ENCODE results near the gene RPGRIP1.
"Not testable (repeated sequence)": the region's sequence is repeated elsewhere in the genome, so short reads cannot be mapped to it uniquely, and the experiment has no call there.

Gene RPGRIP1

GRCh38 chr14:21267886-21268616 lies 11.8 kb upstream of the RPGRIP1 start:
- H3K9me2 ChIP-seq (replicated peaks; ENCODE audit: low read depth, low read length): no peaks in the 10 kb centered on the region
- H3K9me3 ChIP-seq (ENCODE audit: insufficient read depth, low read depth, low read length): no peaks in the 10 kb centered on the region
- H3K4me2 ChIP-seq (ENCODE audit: low read depth, low read length, poor library complexity, severe bottlenecking): peak overlapping the region; percentile 98
- H4K20me1 ChIP-seq (ENCODE audit: insufficient read depth, low read length, poor library complexity, severe bottlenecking): peaks cover 60% of the 10 kb centered on the region
- H3K27me3 ChIP-seq (ENCODE audit: insufficient read depth, low read length, poor library complexity, severe bottlenecking): peaks cover 9% of the 10 kb centered on the region
- TF ChIP-seq CTCF (conservative IDR thresholded peaks at IDR 0.05; ENCODE audit: low read length) (no peak), EZH2phosphoT487 (IDR thresholded peaks at IDR 0.05; ENCODE audit: borderline replicate concordance) (no peak)
- H3K4me1 ChIP-seq (ENCODE audit: insufficient read depth, low read length, poor library complexity, severe bottlenecking): peaks cover 54% of the 10 kb centered on the region
- H2AFZ ChIP-seq (ENCODE audit: low read length): no peak overlapping the region
- H3K9ac ChIP-seq (ENCODE audit: low read depth, low read length, poor library complexity, severe bottlenecking): peak overlapping the region; percentile 98
- peak overlapping the region; percentile 95 for H3K4me3 ChIP-seq (ENCODE audit: low read length, poor library complexity, severe bottlenecking)
- peaks cover 3% of the 10 kb centered on the region; the same call in 1 of the 2 replicates for H3F3A ChIP-seq (ENCODE audit: low read depth)
- peaks cover 38% of the 10 kb centered on the region for H3K36me3 ChIP-seq (ENCODE audit: insufficient read depth, low read length)
- peaks cover 62% of the 10 kb centered on the region for H3K79me2 ChIP-seq (ENCODE audit: insufficient read depth, low read length)

GRCh38 chr14:21268617-21269251 lies 11.1 kb upstream of the RPGRIP1 start:
- Histone ChIP-seq H3K9me3 (ENCODE audit: insufficient read depth, low read depth, low read length) (no peaks in the 10 kb centered on the region), H3K9me2 (replicated peaks; ENCODE audit: low read depth, low read length) (no peaks in the 10 kb centered on the region), H3K4me2 (ENCODE audit: low read depth, low read length, poor library complexity, severe bottlenecking) (peak overlapping the region; percentile 98), H3F3A (ENCODE audit: low read depth) (peaks cover 3% of the 10 kb centered on the region; the same call in 1 of the 2 replicates), H2AFZ (ENCODE audit: low read length) (no peak overlapping the region), H3K36me3 (ENCODE audit: insufficient read depth, low read length) (peaks cover 32% of the 10 kb centered on the region), H4K20me1 (ENCODE audit: insufficient read depth, low read length, poor library complexity, severe bottlenecking) (peaks cover 53% of the 10 kb centered on the region), H3K27me3 (ENCODE audit: insufficient read depth, low read length, poor library complexity, severe bottlenecking) (peaks cover 9% of the 10 kb centered on the region), H3K79me2 (ENCODE audit: insufficient read depth, low read length) (peaks cover 55% of the 10 kb centered on the region), H3K4me3 (ENCODE audit: low read length, poor library complexity, severe bottlenecking) (peak overlapping the region; percentile 95), H3K9ac (ENCODE audit: low read depth, low read length, poor library complexity, severe bottlenecking) (peak overlapping the region; percentile 98), H3K4me1 (ENCODE audit: insufficient read depth, low read length, poor library complexity, severe bottlenecking) (peaks cover 52% of the 10 kb centered on the region)
- TF ChIP-seq EZH2phosphoT487 (IDR thresholded peaks at IDR 0.05; ENCODE audit: borderline replicate concordance) (no peak), CTCF (conservative IDR thresholded peaks at IDR 0.05; ENCODE audit: low read length) (no peak)

GRCh38 chr14:21269252-21270046 lies 10.4 kb upstream of the RPGRIP1 start, which contains the start of gene HNRNPC:
Gene HNRNPC (minus strand): TSS chr14:21269442. CDS start chr14:21234193, 35,249 bp downstream.
- Histone ChIP-seq H3K9ac (ENCODE audit: low read depth, low read length, poor library complexity, severe bottlenecking) (peak within 1 kb of the TSS; percentile 98), H4K20me1 (ENCODE audit: insufficient read depth, low read length, poor library complexity, severe bottlenecking) (peaks cover 46% of the 10 kb centered on the region), H3K36me3 (ENCODE audit: insufficient read depth, low read length) (peaks cover 25% of the 10 kb centered on the region), H3K27me3 (ENCODE audit: insufficient read depth, low read length, poor library complexity, severe bottlenecking) (peaks cover 9% of the 10 kb centered on the region), H3K9me2 (replicated peaks; ENCODE audit: low read depth, low read length) (no peaks in the 10 kb centered on the region), H3K79me2 (ENCODE audit: insufficient read depth, low read length) (peaks cover 48% of the 10 kb centered on the region), H3K4me3 (ENCODE audit: low read length, poor library complexity, severe bottlenecking) (peak within 1 kb of the TSS; percentile 95), H3F3A (ENCODE audit: low read depth) (peaks cover 2% of the 10 kb centered on the region; the same call in 1 of the 2 replicates), H2AFZ (ENCODE audit: low read length) (peak within 1 kb of the TSS; percentile 97), H3K4me1 (ENCODE audit: insufficient read depth, low read length, poor library complexity, severe bottlenecking) (peaks cover 45% of the 10 kb centered on the region), H3K4me2 (ENCODE audit: low read depth, low read length, poor library complexity, severe bottlenecking) (peak within 1 kb of the TSS; percentile 98), H3K9me3 (ENCODE audit: insufficient read depth, low read depth, low read length) (no peaks in the 10 kb centered on the region)
- TF ChIP-seq CTCF (conservative IDR thresholded peaks at IDR 0.05; ENCODE audit: low read length) (no peak), EZH2phosphoT487 (IDR thresholded peaks at IDR 0.05; ENCODE audit: borderline replicate concordance) (no peak)

- H3K9me3 ChIP-seq (ENCODE audit: insufficient read depth, low read depth, low read length); H3K4me3 ChIP-seq (ENCODE audit: low read length, poor library complexity, severe bottlenecking); H3K9me2 ChIP-seq (replicated peaks; ENCODE audit: low read depth, low read length); H3K36me3 ChIP-seq (ENCODE audit: insufficient read depth, low read length); H3F3A ChIP-seq (ENCODE audit: low read depth); H3K27me3 ChIP-seq (ENCODE audit: insufficient read depth, low read length, poor library complexity, severe bottlenecking); H2AFZ ChIP-seq (ENCODE audit: low read length); H3K4me2 ChIP-seq (ENCODE audit: low read depth, low read length, poor library complexity, severe bottlenecking); H3K9ac ChIP-seq (ENCODE audit: low read depth, low read length, poor library complexity, severe bottlenecking): not testable (repeated sequence)
- peaks cover 16% of the 10 kb centered on the region for H3K4me1 ChIP-seq (ENCODE audit: insufficient read depth, low read length, poor library complexity, severe bottlenecking)
- H3K79me2 ChIP-seq (ENCODE audit: insufficient read depth, low read length): peaks cover 16% of the 10 kb centered on the region
- peaks cover 14% of the 10 kb centered on the region for H4K20me1 ChIP-seq (ENCODE audit: insufficient read depth, low read length, poor library complexity, severe bottlenecking)
Measured at GRCh38 chr14:21272661-21273060, 7.2 kb upstream of the RPGRIP1 start.

Data from Loucy (cell line).